Measurements from ENCODE around the gene THOC5.

Gene THOC5

GRCh38 chr22:29517215-29517908 lies 36.2 kb downstream of the THOC5 start:
- POLR2A ChIA-PET = no interaction called here
- CTCF ChIA-PET = interaction anchor here (0.8 to 2.0 kb wide), 3 partner anchors 7 to 46 kb away, joined by 3 to 6 read pairs (median 3); no protein-coding TSS in a partner anchor
- no peak for DNase-seq (ENCODE audit: extremely low spot score)
- no peak for TF ChIP-seq CTCF (IDR thresholded peaks at IDR 0.05; ENCODE audit: control extremely low read depth, extremely low read depth, low read depth, missing control alignments)

GRCh38 chr22:29512031-29512430 lies 41.5 kb downstream of the THOC5 start:
- DNase-seq (ENCODE audit: extremely low spot score) = no peak
- POLR2A ChIA-PET = interaction anchor here (0.6 kb wide), 1 partner anchor 120 kb away, joined by 6 read pairs; no protein-coding TSS in a partner anchor
- no peak for TF ChIP-seq CTCF (IDR thresholded peaks at IDR 0.05; ENCODE audit: control extremely low read depth, extremely low read depth, low read depth, missing control alignments)
- CTCF ChIA-PET = interaction anchor here (0.8 to 3.6 kb wide), 4 partner anchors 13 to 41 kb away, joined by 3 to 22 read pairs (median 4); partner anchors contain the start of gene THOC5

- no peak for TF ChIP-seq CTCF (IDR thresholded peaks at IDR 0.05; ENCODE audit: control extremely low read depth, extremely low read depth, low read depth, missing control alignments)
- no peak for DNase-seq (ENCODE audit: extremely low spot score)
- POLR2A ChIA-PET = no interaction called here
- CTCF ChIA-PET = interaction anchor here (1.0 to 3.6 kb wide), 5 partner anchors 13 to 42 kb away, joined by 3 to 22 read pairs (median 3); partner anchors contain the start of gene THOC5
These were observed 42.3 kb downstream of the THOC5 start for GRCh38 chr22:29511126-29511862.

- POLR2A ChIA-PET = no interaction called here
- CTCF ChIA-PET = interaction anchor here (0.7 to 3.6 kb wide), 4 partner anchors 14 to 115 kb away, joined by 3 to 22 read pairs (median 3); partner anchors contain the start of gene THOC5
- DNase-seq (ENCODE audit: extremely low spot score) = no peak
- TF ChIP-seq CTCF (IDR thresholded peaks at IDR 0.05; ENCODE audit: control extremely low read depth, extremely low read depth, low read depth, missing control alignments) = no peak
These were observed 43.0 kb downstream of the THOC5 start for GRCh38 chr22:29510542-29510941.

- POLR2A ChIA-PET = no interaction called here
- CTCF ChIA-PET = interaction anchor here (1.0 to 3.6 kb wide), 3 partner anchors 15 to 44 kb away, joined by 3 to 22 read pairs (median 3); partner anchors contain the start of gene THOC5
- no peak for DNase-seq (ENCODE audit: extremely low spot score)
- no peak for TF ChIP-seq CTCF (IDR thresholded peaks at IDR 0.05; ENCODE audit: control extremely low read depth, extremely low read depth, low read depth, missing control alignments)
These were observed 43.7 kb downstream of the THOC5 start for GRCh38 chr22:29509815-29510214.

- no peak for DNase-seq (ENCODE audit: extremely low spot score)
- TF ChIP-seq CTCF (IDR thresholded peaks at IDR 0.05; ENCODE audit: control extremely low read depth, extremely low read depth, low read depth, missing control alignments) = no peak
- ChIA-PET POLR2A (no interaction called here), CTCF (interaction anchor here (1.0 kb wide), 1 partner anchor 338 kb away, joined by 3 read pairs; no protein-coding TSS in a partner anchor)
These were observed 44.3 kb downstream of the THOC5 start for GRCh38 chr22:29509298-29509697.
